Measurements from ENCODE around the gene SLC9A8.
"Not testable (repeated sequence)": the region's sequence is repeated elsewhere in the genome, so short reads cannot be mapped to it uniquely, and the experiment has no call there.

The SLC9A8 gene

GRCh38 chr20:49786668-49787370 lies 25.8 kb upstream of the SLC9A8 start:
- DNase-seq, result no peak

- DNase-seq, result no peak
Measured at GRCh38 chr20:49787371-49788357, 25.0 kb upstream of the SLC9A8 start.

GRCh38 chr20:49790077-49790798 lies 22.4 kb upstream of the SLC9A8 start:
- DNase-seq, result no peak

- DNase-seq, result no peak
Measured at GRCh38 chr20:49791165-49791564, 21.5 kb upstream of the SLC9A8 start.

GRCh38 chr20:49792006-49792405 lies 20.6 kb upstream of the SLC9A8 start:
- DNase-seq, result no peak

GRCh38 chr20:49792611-49793010 lies 20.0 kb upstream of the SLC9A8 start:
- DNase-seq, result no peak

- DNase-seq, result no peak
Measured at GRCh38 chr20:49794336-49795134, 18.1 kb upstream of the SLC9A8 start.

- DNase-seq, result no peak
Measured at GRCh38 chr20:49795135-49795424, 17.5 kb upstream of the SLC9A8 start.

GRCh38 chr20:49796600-49797343 lies 15.9 kb upstream of the SLC9A8 start:
- DNase-seq, result no peak

- no peak for DNase-seq
Measured at GRCh38 chr20:49797344-49797615, 15.3 kb upstream of the SLC9A8 start.

- no peak for DNase-seq
Measured at GRCh38 chr20:49798718-49799117, 13.9 kb upstream of the SLC9A8 start.

- DNase-seq, result no peak
Measured at GRCh38 chr20:49799698-49800097, 12.9 kb upstream of the SLC9A8 start.

GRCh38 chr20:49803418-49803817 lies 9.2 kb upstream of the SLC9A8 start:
- no peak for DNase-seq

GRCh38 chr20:49804364-49804763 lies 8.3 kb upstream of the SLC9A8 start:
- no peak for DNase-seq

- DNase-seq, result not testable (repeated sequence)
Measured at GRCh38 chr20:49805224-49805876, 7.3 kb upstream of the SLC9A8 start.

GRCh38 chr20:49808753-49809152 lies 3.9 kb upstream of the SLC9A8 start:
- DNase-seq, result no peak

- DNase-seq, result no peak
Measured at GRCh38 chr20:49809803-49810359, 2.7 kb upstream of the SLC9A8 start.

- DNase-seq, result no peak
Measured at GRCh38 chr20:49810491-49811190, 2.0 kb upstream of the SLC9A8 start.

- no peak for DNase-seq
Measured at GRCh38 chr20:49811825-49812506, 662 bp upstream of the SLC9A8 start.
